GM18520 (cell line): ENCODE results near the gene KCP.

Experiments
- ATAC-seq: cut with Tn5 transposase; IDR thresholded peaks from one replicate; pipeline ENCODE4 v1.9.1; 2021; ENCODE audit not compliant: unreplicated experiment

KCP gene

DNA sequence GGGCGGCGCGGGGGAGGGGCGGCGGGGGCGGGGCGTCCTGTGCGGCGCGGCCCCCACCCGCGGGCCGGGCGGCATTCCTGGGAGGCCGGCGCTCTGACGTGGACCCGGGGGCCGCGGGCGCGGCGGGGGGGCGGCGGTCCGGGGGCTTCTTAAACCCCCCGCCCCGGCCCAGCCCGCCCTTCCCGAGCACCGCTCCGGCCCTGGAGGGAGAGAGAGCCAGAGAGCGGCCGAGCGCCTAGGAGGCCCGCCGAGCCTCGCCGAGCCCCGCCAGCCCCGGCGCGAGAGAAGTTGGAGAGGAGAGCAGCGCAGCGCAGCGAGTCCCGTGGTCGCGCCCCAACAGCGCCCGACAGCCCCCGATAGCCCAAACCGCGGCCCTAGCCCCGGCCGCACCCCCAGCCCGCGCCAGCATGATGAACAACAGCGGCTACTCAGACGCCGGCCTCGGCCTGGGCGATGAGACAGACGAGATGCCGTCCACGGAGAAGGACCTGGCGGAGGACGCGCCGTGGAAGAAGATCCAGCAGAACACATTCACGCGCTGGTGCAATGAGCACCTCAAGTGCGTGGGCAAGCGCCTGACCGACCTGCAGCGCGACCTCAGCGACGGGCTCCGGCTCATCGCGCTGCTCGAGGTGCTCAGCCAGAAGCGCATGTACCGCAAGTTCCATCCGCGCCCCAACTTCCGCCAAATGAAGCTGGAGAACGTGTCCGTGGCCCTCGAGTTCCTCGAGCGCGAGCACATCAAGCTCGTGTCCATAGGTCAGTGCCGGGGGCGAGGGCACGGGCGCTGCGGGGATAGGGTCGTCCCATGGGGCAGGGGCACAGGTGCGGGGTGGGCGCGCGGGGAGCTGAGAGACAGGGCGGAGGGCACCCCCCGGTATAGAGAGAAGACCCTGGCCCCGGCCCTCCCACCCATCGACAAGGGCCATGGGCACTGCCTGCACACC, 80.0 kb downstream of the KCP start, which contains the start of gene FLNC:
TSS of gene FLNC (plus strand) at position 176 of the 947 bp plus-strand sequence. CDS start at position 408, 232 bp downstream.
- no peak for ATAC-seq

GRCh38 chr7:128829391-128830166, 80.9 kb downstream of the KCP start:
- no peak for ATAC-seq

GRCh38 chr7:128827971-128828711, 82.4 kb downstream of the KCP start:
- ATAC-seq, result no peak

GRCh38 chr7:128827248-128827958, 83.1 kb downstream of the KCP start:
- ATAC-seq, result no peak

- no peak for ATAC-seq
Observed at GRCh38 chr7:128826916-128827247, 83.6 kb downstream of the KCP start.
